K562 treated with DMSO at 1 percent for 4 hours (cell line): Measurements from ENCODE around the gene ENO1. TPM values are rescaled to one million over a fixed set of nuclear protein-coding genes. Genes with fewer than 3 reads are reported as not detected.

Experiments used
- total RNA-seq: library from RNA; unstranded; fragments of 300-600 nt; gene quantifications from 2 replicates; pipeline ENCODE4 v1.2.3, GENCODE V29; 2022; ENCODE audit not compliant: insufficient read depth

The ENO1 gene
- 2,555 and 2,685 TPM in 2 replicates for total RNA-seq

DNA sequence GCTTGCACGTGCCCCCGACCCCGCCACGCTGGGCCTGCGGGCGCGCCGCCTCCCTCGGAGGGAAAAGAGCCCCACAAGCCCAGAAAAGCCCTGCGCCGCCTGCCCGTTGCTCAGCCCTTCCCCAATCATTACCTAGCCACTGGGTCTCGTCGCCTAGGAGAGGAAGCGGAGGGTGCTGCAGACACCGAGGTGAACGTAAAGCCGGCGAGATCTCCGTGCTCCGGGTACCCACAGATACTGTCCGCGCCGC is at the start of gene ENO1:
Gene ENO1 (minus strand): TSS at position 239 of the 250 bp plus-strand sequence. CDS start 3,778 bp downstream, outside the sequence.

GRCh38 chr1:8817412-8818324 is 60.8 kb downstream of the ENO1 start, which contains the start of gene RERE:
RERE (minus strand) TSS chr1:8817640.

Other genes starting within 250 kb of the ENO1 start
- gene RERE, start 61.0 kb downstream of the ENO1 start, total RNA-seq, result 16.1 and 22.4 TPM in 2 replicates
- not detected in 2 replicates for gene CA6, start 67.2 kb upstream of the ENO1 start, total RNA-seq
- gene SLC2A7, start 147.7 kb upstream of the ENO1 start, total RNA-seq, result not detected in 2 replicates
- gene SLC2A5, start 190.9 kb upstream of the ENO1 start, total RNA-seq, result not detected in 2 replicates